Esophagus squamous epithelium (tissue), 4 donors: Measurements from ENCODE around the gene AGAP2.

Experiments
- POLR2A ChIP-seq, 4 donors: fragments of 450-650 bp; IDR thresholded peaks; one replicate each; pipeline ENCODE4 v1.6.1; 2017; ENCODE audit warnings: antibody characterized with exemption in 4 of 4, mild to moderate bottlenecking in 4 of 4, moderate library complexity in 3 of 4
- TF ChIP-seq, protein P1 (sequence below), 6 experiments: fragments of 450-650 bp in 4 of 6; fragments of 200-600 bp in 2 of 6; sonication (generic) in 2 of 6; IDR thresholded peaks; one replicate each; pipeline ENCODE4 v1.5.1; 2016 to 2019; ENCODE audit warnings: antibody characterized with exemption in 6 of 6, mild to moderate bottlenecking in 4 of 6, moderate library complexity in 4 of 6

DNA sequence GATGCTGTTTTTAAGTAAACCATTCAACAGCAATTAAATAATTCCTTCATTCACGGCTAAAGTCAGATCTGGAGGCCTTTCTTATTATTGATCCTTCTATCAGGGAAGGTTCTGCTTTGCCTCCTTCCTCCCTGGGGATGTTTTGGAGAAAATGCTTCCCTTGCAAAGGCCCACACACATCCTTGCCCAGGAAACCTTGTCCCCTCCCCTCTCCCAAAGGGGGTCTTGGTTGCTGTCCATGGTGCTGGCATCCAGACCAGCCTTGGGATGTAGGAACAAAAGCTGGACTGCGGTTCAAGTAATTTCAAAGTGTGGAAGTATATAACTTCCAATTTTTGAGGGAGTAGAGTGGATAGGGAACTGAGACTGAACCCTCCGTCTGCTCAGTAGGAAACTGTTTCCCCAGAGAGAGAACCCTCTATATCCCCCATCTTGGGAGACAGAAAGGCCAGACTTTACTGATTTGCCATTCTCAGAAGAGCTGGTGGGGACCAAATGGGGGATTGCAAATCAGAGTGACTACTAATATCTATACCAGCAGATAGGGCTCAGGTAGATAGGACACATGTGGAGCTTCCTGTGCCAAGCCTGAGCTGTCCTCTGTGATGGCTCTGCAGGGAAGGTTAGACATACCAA is 21.9 kb upstream of the AGAP2 start:
- TF ChIP-seq, protein P1, sequence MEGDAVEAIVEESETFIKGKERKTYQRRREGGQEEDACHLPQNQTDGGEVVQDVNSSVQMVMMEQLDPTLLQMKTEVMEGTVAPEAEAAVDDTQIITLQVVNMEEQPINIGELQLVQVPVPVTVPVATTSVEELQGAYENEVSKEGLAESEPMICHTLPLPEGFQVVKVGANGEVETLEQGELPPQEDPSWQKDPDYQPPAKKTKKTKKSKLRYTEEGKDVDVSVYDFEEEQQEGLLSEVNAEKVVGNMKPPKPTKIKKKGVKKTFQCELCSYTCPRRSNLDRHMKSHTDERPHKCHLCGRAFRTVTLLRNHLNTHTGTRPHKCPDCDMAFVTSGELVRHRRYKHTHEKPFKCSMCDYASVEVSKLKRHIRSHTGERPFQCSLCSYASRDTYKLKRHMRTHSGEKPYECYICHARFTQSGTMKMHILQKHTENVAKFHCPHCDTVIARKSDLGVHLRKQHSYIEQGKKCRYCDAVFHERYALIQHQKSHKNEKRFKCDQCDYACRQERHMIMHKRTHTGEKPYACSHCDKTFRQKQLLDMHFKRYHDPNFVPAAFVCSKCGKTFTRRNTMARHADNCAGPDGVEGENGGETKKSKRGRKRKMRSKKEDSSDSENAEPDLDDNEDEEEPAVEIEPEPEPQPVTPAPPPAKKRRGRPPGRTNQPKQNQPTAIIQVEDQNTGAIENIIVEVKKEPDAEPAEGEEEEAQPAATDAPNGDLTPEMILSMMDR (IDR thresholded peaks at IDR 0.05), result no peak
- no peak for TF ChIP-seq POLR2A (IDR thresholded peaks at IDR 0.05)
